Activated T-cell treated with anti-CD3 and anti-CD28 coated beads, Interleukin-2, amount 50 U/mL, for 72 hours (primary cell): ENCODE data around the gene AURKB. TPM values are rescaled to one million over a fixed set of nuclear protein-coding genes. Genes with fewer than 3 reads are reported as not detected.
A peak's percentile ranks its signal among the peaks of the same experiment; 100 is the strongest.

Experiments
- ATAC-seq, 2 donors: fragments of 150-1000 bp; cut with Tn5 transposase; replicated peaks in 1 of 2; 2 replicates each; pipeline ENCODE4 v1.10.0; 2021; ENCODE audit warnings: moderate library complexity in 2 of 2, mild to moderate bottlenecking in 1 of 2
- DNase-seq, 2 donors: peaks; one replicate each; pipeline ENCODE4 v3.0.0; 2021 to 2022; ENCODE audit warnings: mixed read lengths in 1 of 2
- H3K27ac Mint-ChIP-seq: one replicate; pipeline ENCODE4 v1.8.0; 2022; ENCODE audit warnings: mild to moderate bottlenecking, moderate library complexity, mixed read lengths
- H3K27me3 Mint-ChIP-seq: one replicate; pipeline ENCODE4 v1.8.0; 2022; ENCODE audit warnings: low read depth, mixed read lengths
- H3K36me3 Mint-ChIP-seq, 2 donors: one replicate each; pipeline ENCODE4 v1.8.0; 2022; ENCODE audit warnings: mixed read lengths in 2 of 2, mild to moderate bottlenecking in 1 of 2; ENCODE audit not compliant: insufficient read depth in 2 of 2
- H3K4me1 Mint-ChIP-seq: one replicate; pipeline ENCODE4 v1.8.0; 2022; ENCODE audit warnings: low read depth, mixed read lengths
- H3K4me3 Mint-ChIP-seq, 2 donors: one replicate each; pipeline ENCODE4 v1.8.0; 2022; ENCODE audit warnings: mild to moderate bottlenecking in 2 of 2, mixed read lengths in 2 of 2, moderate library complexity in 2 of 2
- H3K9me3 Mint-ChIP-seq, 2 donors: one replicate each; pipeline ENCODE4 v1.8.0; 2022; ENCODE audit warnings: mixed read lengths in 2 of 2
- total RNA-seq, 2 donors: library from RNA; stranded (reverse); gene quantifications; one replicate each; pipeline ENCODE4 v1.2.3, GENCODE V29; 2022

Gene AURKB
- total RNA-seq, 2 donors from 2014 or later = 146 to 167 TPM

DNA sequence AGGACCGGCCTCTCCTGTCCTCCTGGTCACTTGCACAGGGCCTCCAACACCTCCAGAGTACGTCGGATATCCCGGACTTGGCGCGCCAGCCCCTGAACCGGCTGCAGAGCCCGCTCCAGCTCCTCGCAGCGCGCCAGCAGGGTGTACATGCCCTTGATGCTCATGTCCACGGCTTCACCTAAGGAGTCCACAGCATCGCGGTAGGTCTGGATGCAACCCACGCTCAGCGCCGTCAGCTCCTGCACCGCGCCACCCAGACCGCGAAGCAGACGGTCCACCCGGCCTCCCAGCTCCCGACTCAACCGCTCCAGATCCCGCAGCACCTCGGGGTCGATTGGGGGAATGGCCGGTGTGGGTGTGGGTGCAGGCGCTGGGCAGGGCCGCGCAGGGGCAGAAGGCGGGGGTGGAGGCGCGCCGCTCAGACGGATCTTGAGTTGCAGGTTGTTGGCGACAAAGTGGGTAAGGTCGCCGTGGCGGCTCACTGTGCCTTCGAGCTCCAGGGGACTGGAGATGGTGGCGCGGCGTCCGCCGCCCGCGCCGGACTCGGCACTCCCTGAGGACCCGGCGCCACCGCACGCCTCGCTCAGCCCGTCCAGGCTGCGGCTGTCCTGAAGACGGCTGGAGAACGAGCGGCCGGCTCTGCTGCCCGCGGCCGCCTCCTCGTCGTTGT lies 21.2 kb downstream of the AURKB start:
- Mint-ChIP-seq H3K4me3 (no peak overlapping the region), H3K9me3 (no peaks in the 10 kb centered on the region), H3K27ac (no peak overlapping the region), H3K4me1 (peaks cover 15% of the 10 kb centered on the region), H3K36me3 (no peaks in the 10 kb centered on the region), H3K27me3 (no peaks in the 10 kb centered on the region)
- ATAC-seq (no peak), DNase-seq (peak; percentile 46 to 52)

DNA sequence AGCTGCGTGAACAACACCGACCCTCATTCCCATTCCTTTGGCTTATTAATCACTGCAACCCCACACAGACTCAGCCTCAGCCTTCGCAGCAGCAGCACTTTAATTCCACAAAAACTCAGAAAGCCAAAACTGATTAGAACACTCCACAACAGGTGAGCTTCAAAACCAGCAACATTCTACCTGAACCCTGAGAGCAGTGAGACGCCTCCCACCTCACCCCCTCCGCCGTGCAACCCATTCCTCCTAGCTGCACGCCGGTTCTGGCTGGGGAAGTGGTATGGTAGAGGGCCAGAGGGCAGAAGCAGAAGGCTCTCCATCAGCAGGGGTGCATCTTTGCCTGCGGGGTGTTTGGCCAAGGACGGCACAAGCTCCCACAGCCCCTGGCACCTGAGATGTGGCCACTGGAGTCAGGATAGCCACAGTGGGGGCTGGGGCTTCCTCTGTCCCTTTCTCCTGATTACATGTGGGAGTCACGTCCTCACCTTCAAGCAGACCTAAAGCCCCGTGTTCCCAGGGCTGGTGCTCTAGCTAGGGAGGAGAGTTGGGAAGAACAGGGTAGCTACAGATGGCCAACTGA lies 22.0 kb downstream of the AURKB start:
- no peak overlapping the region for H3K4me3 Mint-ChIP-seq
- no peaks in the 10 kb centered on the region for H3K9me3 Mint-ChIP-seq
- no peak overlapping the region for H3K27ac Mint-ChIP-seq
- DNase-seq = peak; percentile 27 to 32
- no peaks in the 10 kb centered on the region for H3K36me3 Mint-ChIP-seq
- H3K4me1 Mint-ChIP-seq = peaks cover 21% of the 10 kb centered on the region
- H3K27me3 Mint-ChIP-seq = no peaks in the 10 kb centered on the region
- no peak for ATAC-seq

DNA sequence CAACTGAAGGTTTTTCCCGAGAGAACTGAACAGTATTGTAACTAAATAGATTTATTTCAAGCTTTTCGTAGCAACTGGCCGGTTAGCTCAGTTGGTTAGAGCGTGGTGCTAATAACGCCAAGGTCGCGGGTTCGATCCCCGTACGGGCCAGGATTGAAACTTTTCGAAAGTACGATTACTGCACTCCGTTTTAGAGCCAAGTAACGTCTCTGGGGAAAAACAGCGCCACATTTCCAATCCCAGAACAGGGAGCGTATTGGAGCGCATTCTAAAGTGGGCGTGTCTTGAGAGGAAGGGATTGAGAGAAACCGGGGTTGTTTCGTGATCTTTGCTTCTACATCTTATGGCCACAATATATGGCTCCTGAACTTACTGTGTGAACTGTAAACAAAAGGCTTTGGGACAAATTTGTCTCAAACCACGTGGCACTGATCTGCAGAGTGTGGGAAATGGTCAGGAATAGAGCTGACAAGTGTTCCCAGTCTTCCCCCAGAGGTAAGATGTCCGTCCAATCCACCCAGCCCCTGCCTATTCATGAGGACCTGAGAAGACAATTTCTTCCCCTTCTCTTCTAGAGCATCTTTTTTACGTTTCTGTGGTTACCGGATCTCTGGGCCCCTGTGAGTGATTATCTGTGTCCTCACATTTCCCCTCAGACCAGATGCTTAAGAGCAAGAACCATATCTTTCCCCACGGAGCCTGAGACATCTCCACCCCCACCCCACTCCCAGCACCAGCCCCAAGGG lies 22.7 kb downstream of the AURKB start:
- no peak overlapping the region for H3K27ac Mint-ChIP-seq
- ATAC-seq = peak; percentile 39 to 43
- H3K4me1 Mint-ChIP-seq = peaks cover 21% of the 10 kb centered on the region
- H3K4me3 Mint-ChIP-seq = no peak overlapping the region
- no peaks in the 10 kb centered on the region for H3K36me3 Mint-ChIP-seq
- H3K9me3 Mint-ChIP-seq = no peaks in the 10 kb centered on the region
- peak; percentile 88 to 92 for DNase-seq
- no peaks in the 10 kb centered on the region for H3K27me3 Mint-ChIP-seq

DNA sequence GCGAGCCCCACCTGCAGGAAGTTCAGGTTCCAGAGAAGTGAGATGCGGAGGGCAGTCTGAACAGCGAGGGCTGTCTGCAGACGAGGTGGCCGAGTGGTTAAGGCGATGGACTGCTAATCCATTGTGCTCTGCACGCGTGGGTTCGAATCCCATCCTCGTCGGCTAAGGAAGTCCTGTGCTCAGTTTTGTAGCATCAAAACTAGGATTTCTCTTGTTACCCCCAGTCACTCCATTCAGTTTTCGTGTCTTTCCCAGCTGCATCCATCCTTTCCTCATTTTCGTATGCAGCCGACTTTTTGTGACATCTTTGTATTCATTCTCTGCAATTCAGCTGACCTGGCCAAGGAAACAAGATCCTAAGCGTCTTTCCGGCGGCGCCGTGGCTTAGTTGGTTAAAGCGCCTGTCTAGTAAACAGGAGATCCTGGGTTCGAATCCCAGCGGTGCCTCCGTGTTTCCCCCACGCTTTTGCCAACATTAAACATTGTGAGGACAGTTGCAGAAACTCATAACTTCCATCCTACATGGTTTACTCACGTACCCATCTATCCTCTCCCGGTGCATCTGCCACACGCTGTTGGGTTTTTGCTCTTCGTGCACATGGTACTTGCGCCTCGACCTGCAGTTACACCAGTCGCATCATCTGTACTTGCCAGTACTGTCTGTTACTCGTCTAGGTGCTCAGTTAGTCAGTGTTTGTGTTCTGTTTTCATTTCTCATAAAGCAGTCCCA lies 23.4 kb downstream of the AURKB start:
- no peak overlapping the region for H3K4me3 Mint-ChIP-seq
- H3K27ac Mint-ChIP-seq = no peak overlapping the region
- peak; percentile 48 to 61 for ATAC-seq
- no peaks in the 10 kb centered on the region for H3K27me3 Mint-ChIP-seq
- peak; percentile 93 to 94 for DNase-seq
- H3K9me3 Mint-ChIP-seq = no peaks in the 10 kb centered on the region
- H3K36me3 Mint-ChIP-seq = no peaks in the 10 kb centered on the region
- peaks cover 24% of the 10 kb centered on the region for H3K4me1 Mint-ChIP-seq

DNA sequence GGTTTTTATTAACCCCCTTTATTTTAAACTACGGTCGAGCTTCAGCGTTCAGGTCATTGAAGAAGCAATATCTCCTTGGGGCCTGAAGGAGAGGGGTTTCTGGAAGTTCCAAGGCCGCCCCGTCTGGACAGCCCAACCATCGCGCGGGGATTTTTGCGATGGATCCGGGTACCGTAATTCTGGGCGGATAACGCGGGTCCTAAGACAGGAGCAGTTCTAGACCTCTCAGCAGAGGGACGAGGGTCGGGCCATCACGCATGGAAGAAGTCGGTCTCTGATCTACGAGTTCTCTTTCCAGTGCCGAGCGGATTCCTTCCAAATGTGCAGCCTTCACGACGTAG lies 24.0 kb downstream of the AURKB start:
- H3K4me1 Mint-ChIP-seq = peaks cover 26% of the 10 kb centered on the region
- no peaks in the 10 kb centered on the region for H3K36me3 Mint-ChIP-seq
- no peak for ATAC-seq

DNA sequence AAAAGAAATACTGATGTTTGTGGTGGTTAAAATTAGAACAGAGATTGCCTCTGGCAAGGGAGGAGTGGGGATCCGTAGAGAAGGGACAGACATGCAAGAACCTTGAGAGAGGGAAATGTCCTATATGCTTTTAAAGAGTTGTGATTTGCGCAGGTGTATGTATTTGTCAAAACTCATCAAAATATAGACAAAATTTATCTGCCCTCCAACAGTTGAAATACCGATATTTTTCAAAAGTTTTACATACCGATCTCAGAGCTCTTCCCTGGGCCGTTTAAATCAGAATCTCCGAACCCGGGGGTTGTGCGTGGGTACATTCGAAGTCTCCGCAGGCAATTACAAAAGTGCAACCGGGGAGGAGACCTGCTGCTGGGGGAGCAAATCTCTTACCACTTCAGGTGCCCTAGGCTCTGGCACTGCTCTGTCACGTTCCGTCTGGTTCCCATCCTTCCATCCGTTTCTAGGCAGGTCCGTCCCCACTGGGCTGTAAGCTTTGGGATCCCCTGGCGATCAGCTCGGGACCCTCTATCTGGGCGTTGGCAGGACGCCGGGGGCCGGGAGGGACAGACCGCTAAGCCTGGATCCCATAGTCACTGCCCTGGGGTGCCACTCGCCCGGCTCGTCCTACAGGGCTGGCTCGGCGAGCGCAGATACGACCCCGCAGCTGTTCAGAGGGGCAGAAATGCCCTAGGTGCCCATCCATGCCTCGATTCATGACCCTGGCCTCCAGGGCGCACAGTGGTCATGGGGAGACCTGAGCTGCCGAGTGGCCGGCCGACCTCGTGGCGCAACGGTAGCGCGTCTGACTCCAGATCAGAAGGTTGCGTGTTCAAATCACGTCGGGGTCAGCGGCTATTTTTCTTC lies 24.6 kb downstream of the AURKB start:
- Mint-ChIP-seq H3K27me3 (no peaks in the 10 kb centered on the region), H3K9me3 (no peaks in the 10 kb centered on the region), H3K4me1 (peaks cover 23% of the 10 kb centered on the region), H3K27ac (no peak overlapping the region), H3K36me3 (no peaks in the 10 kb centered on the region), H3K4me3 (no peak overlapping the region)
- DNase-seq = peak; percentile 84 to 96
- ATAC-seq = peak; percentile 9 to 14

More for the DNA sequence above, 24.0 kb downstream of the AURKB start:
- H3K27me3 Mint-ChIP-seq = no peaks in the 10 kb centered on the region
- H3K27ac Mint-ChIP-seq = no peak overlapping the region
- H3K4me3 Mint-ChIP-seq = no peak overlapping the region
- no peak for DNase-seq
- H3K9me3 Mint-ChIP-seq = no peaks in the 10 kb centered on the region

DNA sequence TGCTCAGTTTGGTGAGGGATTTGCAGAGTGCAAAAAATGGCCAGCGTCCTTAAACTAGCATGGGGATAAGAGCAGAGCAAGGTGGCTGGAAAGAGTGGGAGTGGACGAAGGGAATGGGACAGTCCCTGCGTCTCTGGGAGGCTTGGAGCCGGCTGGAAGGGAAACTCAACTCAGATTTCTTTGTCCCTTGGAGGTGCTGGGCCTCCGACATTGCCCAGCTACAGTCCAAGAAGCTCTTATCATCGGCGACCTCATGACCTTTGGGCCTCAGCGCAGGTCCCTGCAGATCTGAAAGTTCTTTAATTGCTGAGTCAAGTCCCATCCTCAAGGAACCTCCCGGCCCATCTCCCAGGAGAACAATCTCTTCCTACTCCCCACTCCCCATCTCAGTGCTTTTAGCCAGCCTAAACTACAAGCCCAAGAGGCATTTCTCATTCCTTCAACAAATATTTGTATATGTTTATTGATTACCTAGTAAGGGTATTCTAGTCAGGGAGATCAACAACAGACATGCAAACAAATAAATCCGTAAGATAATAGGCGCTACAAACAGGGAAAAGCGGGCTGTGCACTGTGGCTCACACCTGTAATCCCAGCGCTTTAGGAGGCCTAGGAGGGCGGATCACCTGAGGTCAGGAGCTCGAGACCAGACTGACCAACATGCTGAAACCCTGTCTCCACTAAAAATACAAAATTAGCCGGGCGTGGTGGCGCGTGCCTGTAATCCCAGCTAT lies 33.2 kb downstream of the AURKB start:
- no peak for DNase-seq
- Mint-ChIP-seq H3K27me3 (no peaks in the 10 kb centered on the region), H3K4me1 (peaks cover 53% of the 10 kb centered on the region), H3K36me3 (peaks cover 0 to 2% of the 10 kb centered on the region in 2 donors), H3K27ac (peak overlapping the region; percentile 24), H3K9me3 (no peaks in the 10 kb centered on the region), H3K4me3 (peak overlapping the region; percentile 84 to 97)
- ATAC-seq = no peak

DNA sequence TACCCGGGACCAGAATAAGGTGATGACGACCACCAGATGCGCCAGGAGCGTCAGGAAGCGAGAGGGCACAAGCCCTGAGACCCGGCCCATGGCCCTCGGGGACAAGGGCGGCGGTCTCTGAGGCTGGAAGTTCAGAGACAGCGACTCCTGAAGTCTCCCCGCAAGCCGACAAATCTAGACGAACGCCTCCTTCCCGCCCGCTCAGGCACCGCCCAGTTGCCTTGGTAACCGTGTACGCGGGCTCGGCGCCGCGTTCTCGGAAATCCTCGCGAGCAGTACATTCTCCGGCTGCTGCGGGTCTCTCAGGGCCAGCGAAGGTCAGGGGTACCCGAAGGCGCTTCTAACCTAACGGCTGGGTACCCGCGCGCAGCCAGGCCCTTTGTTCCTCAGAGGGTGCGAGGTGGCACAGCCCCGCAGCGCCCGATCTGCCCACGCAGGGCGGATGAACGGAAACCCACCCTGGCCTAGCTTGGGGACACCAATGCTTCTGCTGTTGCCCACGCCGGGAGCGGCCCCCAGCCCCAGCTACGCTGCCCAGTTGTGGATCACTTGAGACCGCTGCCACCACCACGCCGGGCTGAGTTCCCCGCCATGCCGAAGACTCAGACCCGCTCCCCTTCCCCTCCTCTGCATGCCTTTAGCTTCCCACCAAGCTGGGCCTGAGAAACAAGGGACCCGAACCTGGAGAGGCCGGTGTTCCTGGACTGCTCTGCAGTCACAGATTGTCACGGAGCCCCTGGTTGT lies 34.0 kb downstream of the AURKB start, which contains the start of gene TMEM107:
Gene TMEM107 (minus strand): TSS at position 184 of the 744 bp plus-strand sequence. CDS start 94 bp downstream, at position 90.
- Mint-ChIP-seq H3K4me1 (peaks cover 57% of the 10 kb centered on the region), H3K9me3 (no peaks in the 10 kb centered on the region), H3K4me3 (peak within 1 kb of the TSS; percentile 84 to 97), H3K36me3 (peaks cover 0 to 2% of the 10 kb centered on the region in 2 donors), H3K27me3 (no peaks in the 10 kb centered on the region), H3K27ac (peak within 1 kb of the TSS; percentile 89)
- DNase-seq = peak; percentile 89 to 92
- ATAC-seq = peak; percentile 41 to 51

DNA sequence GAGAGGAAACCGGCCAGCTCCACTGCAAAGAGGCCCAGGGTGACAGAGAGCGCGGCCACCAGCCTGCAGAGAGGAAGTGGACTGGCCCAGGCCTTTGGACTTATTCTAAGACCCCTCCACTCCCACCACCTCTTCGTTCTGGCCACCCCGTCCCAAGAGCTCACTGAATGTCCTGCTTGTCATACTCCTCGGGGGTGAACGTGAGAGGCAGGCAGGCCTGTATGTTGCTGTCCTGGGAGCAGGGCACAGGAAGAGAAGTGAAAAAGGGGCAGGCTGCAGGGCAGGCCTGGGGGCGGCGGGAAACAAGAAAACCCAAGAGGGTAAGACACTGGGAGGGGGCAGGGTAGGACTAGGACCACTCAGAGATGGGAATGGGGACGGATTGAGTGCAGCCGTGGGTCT lies 34.6 kb downstream of the AURKB start:
- peak in 1 of 2 donors; percentile 19 for DNase-seq
- no peaks in the 10 kb centered on the region for H3K27me3 Mint-ChIP-seq

DNA sequence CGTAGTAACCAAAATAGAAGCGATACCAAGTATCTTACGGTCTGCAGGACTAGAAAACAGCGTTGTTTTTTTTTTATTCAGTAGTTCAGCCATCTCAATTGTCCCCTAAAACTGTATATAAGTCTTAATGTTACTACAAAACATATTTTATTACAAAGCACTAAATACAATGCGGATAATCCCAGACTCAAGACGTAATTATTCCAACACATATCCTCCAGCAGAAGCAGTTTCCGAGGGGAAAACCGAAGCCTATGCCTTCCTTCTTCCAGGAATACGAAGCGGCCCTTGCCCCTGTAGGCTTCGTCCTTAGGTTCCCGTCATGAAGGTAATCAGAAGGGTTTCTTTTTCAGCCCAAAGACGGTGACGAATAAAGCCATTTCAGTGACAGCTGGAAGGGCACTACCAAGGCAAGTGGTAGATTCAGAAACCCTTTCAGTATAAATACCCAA lies 36.5 kb downstream of the AURKB start:
- peaks cover 57% of the 10 kb centered on the region for H3K4me1 Mint-ChIP-seq
- peaks cover 0 to 2% of the 10 kb centered on the region in 2 donors for H3K36me3 Mint-ChIP-seq
- peak overlapping the region; percentile 84 to 97 for H3K4me3 Mint-ChIP-seq
- no peak for DNase-seq
- peak overlapping the region; percentile 99 for H3K27ac Mint-ChIP-seq
- no peaks in the 10 kb centered on the region for H3K9me3 Mint-ChIP-seq
- no peak for ATAC-seq
- H3K27me3 Mint-ChIP-seq = no peaks in the 10 kb centered on the region

More for the DNA sequence above, 34.6 kb downstream of the AURKB start:
- no peak for ATAC-seq
- H3K4me1 Mint-ChIP-seq = peaks cover 57% of the 10 kb centered on the region
- peak overlapping the region; percentile 89 for H3K27ac Mint-ChIP-seq
- peak overlapping the region; percentile 84 to 97 for H3K4me3 Mint-ChIP-seq
- peaks cover 0 to 2% of the 10 kb centered on the region in 2 donors for H3K36me3 Mint-ChIP-seq
- H3K9me3 Mint-ChIP-seq = no peaks in the 10 kb centered on the region
